ENCODE measurements around the gene USP30. TPM values are rescaled to one million over a fixed set of nuclear protein-coding genes. Genes with fewer than 3 reads are reported as not detected.

The USP30 gene
- total RNA-seq (10 to 100 TPM; 16.3 to 22.7 TPM), polyA plus RNA-seq (ENCODE audit: insufficient read length in 2 of 2) (10 to 100 TPM; 24.2 to 25.2 TPM)
- long read RNA-seq, donor 1, transcript USP30-201 (13 exons, 3,742 nt) = major isoform, 7 of 7 reads
- long read RNA-seq, donor 1, partial matches to known transcripts = 0 of 7 reads
- long read RNA-seq, donor 1, other reads (novel, unspliced or antisense) = 0 of 7 reads
- long read RNA-seq, donor 2, partial matches to known transcripts = 0 of 2 reads
- long read RNA-seq, donor 2, other reads (novel, unspliced or antisense) = 0 of 2 reads
- long read RNA-seq, donor 3, partial matches to known transcripts = 0 of 1 reads
- long read RNA-seq, donor 3, other reads (novel, unspliced or antisense) = 0 of 1 reads
- long read RNA-seq, donor 4, partial matches to known transcripts = 0 of 3 reads
- long read RNA-seq, donor 4, other reads (novel, unspliced or antisense) = 0 of 3 reads

GRCh38 chr12:109052414-109053323, at the start of gene USP30:
USP30 (plus strand) TSS chr12:109052576; CDS start chr12:109052679, 103 bp downstream.
- peak; percentile 7 to 96 (median 78) for DNase-seq (ENCODE audit: low read depth in 4 of 6, low spot score in 6 of 6)
- peaks cover 2% of the 10 kb centered on the region for H3K36me3 ChIP-seq (ENCODE audit: control insufficient read depth, insufficient read depth, low read length)
- H3K27ac ChIP-seq (ENCODE audit: low read depth, low read length) = peak within 1 kb of the TSS; percentile 57
- H3K4me1 ChIP-seq (ENCODE audit: control insufficient read depth, insufficient read depth, low read length) = peaks cover 14% of the 10 kb centered on the region
- H3K4me3 ChIP-seq (ENCODE audit: low read depth, low read length) = peak within 1 kb of the TSS; percentile 87
- no peaks in the 10 kb centered on the region for H3K27me3 ChIP-seq (ENCODE audit: control insufficient read depth, insufficient read depth, low read length)
- no peaks in the 10 kb centered on the region for H3K9me3 ChIP-seq (ENCODE audit: control insufficient read depth, insufficient read depth, low read length)
- 0% methylated on average over 51 of the region's 61 CpGs for WGBS (ENCODE audit: insufficient coverage)

- Histone ChIP-seq H3K9me3 (ENCODE audit: control insufficient read depth, insufficient read depth, low read length) (no peaks in the 10 kb centered on the region), H3K27me3 (ENCODE audit: control insufficient read depth, insufficient read depth, low read length) (no peaks in the 10 kb centered on the region), H3K36me3 (ENCODE audit: control insufficient read depth, insufficient read depth, low read length) (no peaks in the 10 kb centered on the region), H3K27ac (ENCODE audit: low read depth, low read length) (no peak overlapping the region), H3K4me1 (ENCODE audit: control insufficient read depth, insufficient read depth, low read length) (no peaks in the 10 kb centered on the region), H3K4me3 (ENCODE audit: low read depth, low read length) (no peak overlapping the region)
- no CpG with 5 or more reads among the region's 3 CpGs for WGBS (ENCODE audit: insufficient coverage)
- DNase-seq (ENCODE audit: low read depth in 4 of 6, low spot score in 6 of 6) = peak in 1 of 6 donors; percentile 73
Observed at GRCh38 chr12:109004017-109004416, 48.4 kb upstream of the USP30 start.

GRCh38 chr12:109009766-109010165, 42.6 kb upstream of the USP30 start:
- Histone ChIP-seq H3K9me3 (ENCODE audit: control insufficient read depth, insufficient read depth, low read length) (no peaks in the 10 kb centered on the region), H3K36me3 (ENCODE audit: control insufficient read depth, insufficient read depth, low read length) (no peaks in the 10 kb centered on the region), H3K27ac (ENCODE audit: low read depth, low read length) (no peak overlapping the region), H3K4me3 (ENCODE audit: low read depth, low read length) (no peak overlapping the region), H3K4me1 (ENCODE audit: control insufficient read depth, insufficient read depth, low read length) (no peaks in the 10 kb centered on the region), H3K27me3 (ENCODE audit: control insufficient read depth, insufficient read depth, low read length) (no peaks in the 10 kb centered on the region)
- WGBS (ENCODE audit: insufficient coverage) = no CpG with 5 or more reads among the region's 1 CpG
- DNase-seq (ENCODE audit: low read depth in 4 of 6, low spot score in 6 of 6) = no peak

- Histone ChIP-seq H3K27me3 (ENCODE audit: control insufficient read depth, insufficient read depth, low read length) (no peaks in the 10 kb centered on the region), H3K4me1 (ENCODE audit: control insufficient read depth, insufficient read depth, low read length) (no peaks in the 10 kb centered on the region), H3K27ac (ENCODE audit: low read depth, low read length) (no peak overlapping the region), H3K4me3 (ENCODE audit: low read depth, low read length) (no peak overlapping the region), H3K9me3 (ENCODE audit: control insufficient read depth, insufficient read depth, low read length) (no peaks in the 10 kb centered on the region), H3K36me3 (ENCODE audit: control insufficient read depth, insufficient read depth, low read length) (no peaks in the 10 kb centered on the region)
- 25% methylated on average over 2 of the region's 2 CpGs for WGBS (ENCODE audit: insufficient coverage)
- no peak for DNase-seq (ENCODE audit: low read depth in 4 of 6, low spot score in 6 of 6)
Observed at GRCh38 chr12:109010259-109010658, 42.1 kb upstream of the USP30 start.

GRCh38 chr12:109014984-109015765, 37.2 kb upstream of the USP30 start:
- 94% methylated on average over 5 of the region's 6 CpGs for WGBS (ENCODE audit: insufficient coverage)
- H3K9me3 ChIP-seq (ENCODE audit: control insufficient read depth, insufficient read depth, low read length) = no peaks in the 10 kb centered on the region
- DNase-seq (ENCODE audit: low read depth in 4 of 6, low spot score in 6 of 6) = no peak
- H3K4me1 ChIP-seq (ENCODE audit: control insufficient read depth, insufficient read depth, low read length) = no peaks in the 10 kb centered on the region
- no peaks in the 10 kb centered on the region for H3K27me3 ChIP-seq (ENCODE audit: control insufficient read depth, insufficient read depth, low read length)
- no peaks in the 10 kb centered on the region for H3K36me3 ChIP-seq (ENCODE audit: control insufficient read depth, insufficient read depth, low read length)
- H3K4me3 ChIP-seq (ENCODE audit: low read depth, low read length) = no peak overlapping the region
- no peak overlapping the region for H3K27ac ChIP-seq (ENCODE audit: low read depth, low read length)

GRCh38 chr12:109016016-109016415, 36.4 kb upstream of the USP30 start:
- peaks cover 5% of the 10 kb centered on the region for H3K4me1 ChIP-seq (ENCODE audit: control insufficient read depth, insufficient read depth, low read length)
- no peak for DNase-seq (ENCODE audit: low read depth in 4 of 6, low spot score in 6 of 6)
- no peak overlapping the region for H3K27ac ChIP-seq (ENCODE audit: low read depth, low read length)
- H3K9me3 ChIP-seq (ENCODE audit: control insufficient read depth, insufficient read depth, low read length) = no peaks in the 10 kb centered on the region
- WGBS (ENCODE audit: insufficient coverage) = 94% methylated on average over 5 of the region's 8 CpGs
- H3K4me3 ChIP-seq (ENCODE audit: low read depth, low read length) = no peak overlapping the region
- H3K27me3 ChIP-seq (ENCODE audit: control insufficient read depth, insufficient read depth, low read length) = no peaks in the 10 kb centered on the region
- H3K36me3 ChIP-seq (ENCODE audit: control insufficient read depth, insufficient read depth, low read length) = no peaks in the 10 kb centered on the region

- Histone ChIP-seq H3K27ac (ENCODE audit: low read depth, low read length) (no peak overlapping the region), H3K9me3 (ENCODE audit: control insufficient read depth, insufficient read depth, low read length) (no peaks in the 10 kb centered on the region), H3K4me1 (ENCODE audit: control insufficient read depth, insufficient read depth, low read length) (peaks cover 6% of the 10 kb centered on the region), H3K36me3 (ENCODE audit: control insufficient read depth, insufficient read depth, low read length) (no peaks in the 10 kb centered on the region), H3K4me3 (ENCODE audit: low read depth, low read length) (no peak overlapping the region), H3K27me3 (ENCODE audit: control insufficient read depth, insufficient read depth, low read length) (no peaks in the 10 kb centered on the region)
- 71% methylated on average over 4 of the region's 6 CpGs for WGBS (ENCODE audit: insufficient coverage)
- DNase-seq (ENCODE audit: low read depth in 4 of 6, low spot score in 6 of 6) = no peak
Observed at GRCh38 chr12:109016978-109017377, 35.4 kb upstream of the USP30 start.

- Histone ChIP-seq H3K4me3 (ENCODE audit: low read depth, low read length) (no peak overlapping the region), H3K27me3 (ENCODE audit: control insufficient read depth, insufficient read depth, low read length) (no peaks in the 10 kb centered on the region), H3K4me1 (ENCODE audit: control insufficient read depth, insufficient read depth, low read length) (peaks cover 6% of the 10 kb centered on the region), H3K9me3 (ENCODE audit: control insufficient read depth, insufficient read depth, low read length) (no peaks in the 10 kb centered on the region), H3K27ac (ENCODE audit: low read depth, low read length) (no peak overlapping the region), H3K36me3 (ENCODE audit: control insufficient read depth, insufficient read depth, low read length) (no peaks in the 10 kb centered on the region)
- 20% methylated on average over 1 of the region's 4 CpGs for WGBS (ENCODE audit: insufficient coverage)
- peak in 1 of 6 donors; percentile 38 for DNase-seq (ENCODE audit: low read depth in 4 of 6, low spot score in 6 of 6)
Observed at GRCh38 chr12:109018296-109018695, 34.1 kb upstream of the USP30 start.

- DNase-seq (ENCODE audit: low read depth in 4 of 6, low spot score in 6 of 6) = peak in 4 of 6 donors; percentile 3 to 81 (median 30)
- H3K27ac ChIP-seq (ENCODE audit: low read depth, low read length) = peak overlapping the region; percentile 21
- 61% methylated on average over 2 of the region's 7 CpGs for WGBS (ENCODE audit: insufficient coverage)
- peaks cover 6% of the 10 kb centered on the region for H3K4me1 ChIP-seq (ENCODE audit: control insufficient read depth, insufficient read depth, low read length)
- peak overlapping the region; percentile 36 for H3K4me3 ChIP-seq (ENCODE audit: low read depth, low read length)
- H3K36me3 ChIP-seq (ENCODE audit: control insufficient read depth, insufficient read depth, low read length) = no peaks in the 10 kb centered on the region
- no peaks in the 10 kb centered on the region for H3K27me3 ChIP-seq (ENCODE audit: control insufficient read depth, insufficient read depth, low read length)
- H3K9me3 ChIP-seq (ENCODE audit: control insufficient read depth, insufficient read depth, low read length) = no peaks in the 10 kb centered on the region
Observed at GRCh38 chr12:109020146-109020795, 32.1 kb upstream of the USP30 start.

Measured in spinal cord (tissue), 10 donors.